ENCODE results near the gene WIZ. TPM values are rescaled to one million over a fixed set of nuclear protein-coding genes. Genes with fewer than 3 reads are reported as not detected.

The WIZ gene
- total and polyA plus RNA-seq, 9 of the 15 experiments (the other 6 are each of a cell fraction or from before 2014, with no cell fraction given) = 0.06 to 37.5 (median 4.8) TPM

DNA sequence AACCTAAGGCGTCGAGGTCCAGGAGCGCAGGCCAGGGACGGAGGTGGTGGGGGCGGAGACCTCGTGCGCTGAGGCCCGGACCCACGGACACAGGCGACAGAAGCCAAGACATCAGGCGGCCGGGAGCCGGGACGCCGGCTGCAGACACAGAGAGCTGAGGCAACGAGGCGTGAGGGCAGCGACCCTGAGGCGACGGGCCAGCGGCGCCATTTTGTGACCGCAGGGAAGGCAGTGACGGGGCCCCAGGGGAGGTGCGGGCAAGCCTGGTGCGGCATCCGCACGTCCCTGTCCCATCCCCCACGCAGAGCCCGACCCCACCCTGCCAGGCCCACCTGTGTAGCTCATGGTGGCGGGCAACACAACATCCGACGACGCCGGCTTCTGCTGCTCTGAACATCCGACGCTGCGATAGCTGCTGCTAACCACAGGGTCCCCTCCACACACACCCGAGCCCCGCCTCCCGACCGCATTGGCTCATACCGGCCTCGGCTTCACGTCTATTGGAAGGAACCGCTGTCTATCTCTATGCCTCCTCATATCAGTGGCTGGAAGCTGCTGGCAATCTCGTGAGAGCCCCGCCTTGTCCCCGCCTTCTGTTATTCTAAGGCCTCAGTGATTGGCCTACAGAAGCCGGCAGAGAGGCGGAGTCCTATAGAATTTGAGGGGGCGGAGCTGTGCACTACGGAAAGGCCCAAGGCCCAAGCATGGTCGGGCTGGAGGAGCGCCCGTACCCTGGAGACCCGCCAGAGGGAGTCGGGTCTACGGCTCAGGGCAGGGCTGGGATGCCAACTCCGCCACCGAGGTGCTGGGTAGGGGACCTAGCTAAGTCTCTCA lies 31.0 kb downstream of the WIZ start, which contains the start of gene AKAP8L (continued):
- TF ChIP-seq, protein P1, sequence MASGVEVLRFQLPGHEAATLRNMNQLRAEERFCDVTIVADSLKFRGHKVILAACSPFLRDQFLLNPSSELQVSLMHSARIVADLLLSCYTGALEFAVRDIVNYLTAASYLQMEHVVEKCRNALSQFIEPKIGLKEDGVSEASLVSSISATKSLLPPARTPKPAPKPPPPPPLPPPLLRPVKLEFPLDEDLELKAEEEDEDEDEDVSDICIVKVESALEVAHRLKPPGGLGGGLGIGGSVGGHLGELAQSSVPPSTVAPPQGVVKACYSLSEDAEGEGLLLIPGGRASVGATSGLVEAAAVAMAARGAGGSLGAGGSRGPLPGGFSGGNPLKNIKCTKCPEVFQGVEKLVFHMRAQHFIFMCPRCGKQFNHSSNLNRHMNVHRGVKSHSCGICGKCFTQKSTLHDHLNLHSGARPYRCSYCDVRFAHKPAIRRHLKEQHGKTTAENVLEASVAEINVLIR (CRISPR knock-in tag; IDR thresholded peaks at IDR 0.05) = 0 out of 2 replicates have a peak, but pooled peaks have one; percentile 39
- TF ChIP-seq HNRNPLL (IDR thresholded peaks at IDR 0.05; ENCODE audit: low read depth, low read length, poor library complexity, severe bottlenecking) (peak; percentile 48), ILF3 (IDR thresholded peaks at IDR 0.05; ENCODE audit: borderline replicate concordance) (no peak; the same call in 1 of the 2 replicates), HIVEP1 (CRISPR knock-in tag; IDR thresholded peaks at IDR 0.05) (no peak), THAP12 (CRISPR knock-in tag; IDR thresholded peaks at IDR 0.05) (peak; percentile 70; the same call in 1 of the 2 replicates), TCF3 (CRISPR knock-in tag; IDR thresholded peaks at IDR 0.05) (peak; percentile 7; the same call in 1 of the 2 replicates), ZNF253 (CRISPR knock-in tag; conservative IDR thresholded peaks at IDR 0.05) (no peak), ZNF212 (CRISPR knock-in tag; IDR thresholded peaks at IDR 0.05) (no peak), DACH1 (IDR thresholded peaks at IDR 0.05; ENCODE audit: partially characterized antibody) (no peak), FIP1L1 (IDR thresholded peaks at IDR 0.05; ENCODE audit: low read depth, low read length, poor library complexity, severe bottlenecking) (peak; percentile 74), POLR2AphosphoS2 (IDR thresholded peaks at IDR 0.05; ENCODE audit: low read length) (peak; percentile 93; the same call in 1 of the 2 replicates), BRCA1 (IDR thresholded peaks at IDR 0.05) (no peak), BRCA1 (CRISPR knock-in tag; IDR thresholded peaks at IDR 0.05) (0 out of 2 replicates have a peak, but pooled peaks have one; percentile 91), RBM15 (IDR thresholded peaks at IDR 0.05; ENCODE audit: insufficient read depth, low read length) (no peak), ZNF77 (CRISPR knock-in tag; IDR thresholded peaks at IDR 0.05) (no peak), NRF1 (conservative IDR thresholded peaks at IDR 0.05 in 1 of 2, IDR thresholded peaks at IDR 0.05 in 1 of 2) (0 out of 4 replicates have a peak, but pooled peaks have one; percentile 22 to 31), ZNF24 (IDR thresholded peaks at IDR 0.05) (no peak; the same call in 1 of the 2 replicates), NFE2 (IDR thresholded peaks at IDR 0.05; ENCODE audit: low read depth) (no peak), HNRNPUL1 (IDR thresholded peaks at IDR 0.05; ENCODE audit: low read length) (no peak), ZBTB17 (CRISPR knock-in tag; IDR thresholded peaks at IDR 0.05) (peak; percentile 67), XRCC3 (IDR thresholded peaks at IDR 0.05) (no peak), NR2C2 (CRISPR knock-in tag; IDR thresholded peaks at IDR 0.05) (peak; percentile 52; the same call in 1 of the 2 replicates), NR2C2 (tag; IDR thresholded peaks at IDR 0.05) (no peak), NEUROD1 (IDR thresholded peaks at IDR 0.05; ENCODE audit: borderline replicate concordance, low read depth, low read length, partially characterized antibody) (peak; percentile 99)

Data from K562 (cell line).